Sigmoid colon (tissue), 7 donors: ENCODE results near the gene CTRB2. TPM values are rescaled to one million over a fixed set of nuclear protein-coding genes. Genes with fewer than 3 reads are reported as not detected.
"Not testable (repeated sequence)": the region's sequence is repeated elsewhere in the genome, so short reads cannot be mapped to it uniquely, and the experiment has no call there.

Experiments used
- DNase-seq: peaks from one replicate; pipeline ENCODE4 v3.0.0-alpha.2; 2019
- H3K27ac ChIP-seq, 4 donors: fragments of 200-600 bp; sonication (generic); one replicate each; pipeline ENCODE4 v1.5.1; 2016 to 2019; ENCODE audit warnings: mild to moderate bottlenecking in 1 of 4
- H3K27me3 ChIP-seq, 3 donors: fragments of 200-600 bp; sonication (generic); one replicate each; pipeline ENCODE4 v1.5.1; 2019; ENCODE audit warnings: mild to moderate bottlenecking in 1 of 3
- H3K36me3 ChIP-seq, 4 donors: fragments of 200-600 bp; sonication (generic); one replicate each; pipeline ENCODE4 v1.5.1; 2016 to 2019
- H3K4me1 ChIP-seq, 4 donors: fragments of 200-600 bp; sonication (generic); one replicate each; pipeline ENCODE4 v1.5.1; 2017 to 2019
- H3K4me3 ChIP-seq, 4 donors: fragments of 200-600 bp; sonication (generic); one replicate each; pipeline ENCODE4 v1.5.1; 2017 to 2019; ENCODE audit warnings: mild to moderate bottlenecking in 2 of 4, moderate library complexity in 1 of 4
- H3K9me3 ChIP-seq, 4 donors: fragments of 200-600 bp in 3 of 4; sonication (generic) in 3 of 4; one replicate each; pipeline versions ENCODE4 v1.5.1 to v1.6.1; 2013 to 2019
- CTCF ChIP-seq, 4 experiments: fragments of 450-650 bp in 3 of 4; fragments of 200-600 bp in 1 of 4; IDR thresholded peaks; one replicate each; pipeline ENCODE4 v1.5.1; 2016 to 2019; ENCODE audit warnings: antibody characterized with exemption in 4 of 4, mild to moderate bottlenecking in 3 of 4, moderate library complexity in 2 of 4
- EP300 ChIP-seq, 4 donors: sonication (generic); formaldehyde crosslinking; IDR thresholded peaks; one replicate each; pipeline ENCODE4 v1.6.1; 2017; ENCODE audit warnings: antibody characterized with exemption in 4 of 4
- POLR2A ChIP-seq, 2 donors: fragments of 450-650 bp; IDR thresholded peaks; one replicate each; pipeline ENCODE4 v1.6.1; 2016; ENCODE audit warnings: antibody characterized with exemption in 2 of 2, mild to moderate bottlenecking in 2 of 2, moderate library complexity in 2 of 2
- POLR2AphosphoS5 ChIP-seq, 4 donors: sonication (generic); formaldehyde crosslinking; IDR thresholded peaks; one replicate each; pipeline ENCODE4 v1.6.1; 2017; ENCODE audit warnings: antibody characterized with exemption in 4 of 4
- WGBS, 2 donors: extraction: QIAGEN DNeasy Blood & Tissue Kit; methylation state at CpG; one replicate each; pipeline ENCODE4 v1.1.7; 2013; 5-methylcytosine and 5-hydroxymethylcytosine counted together
- intact Hi-C: fragments of 100-400 bp; cut with DNase I; formaldehyde crosslinking; loops from one replicate; pipeline ENCODE4 v1.15.1; 2023
- polyA plus RNA-seq, 3 donors: library from polyadenylated mRNA; stranded (reverse); fragments of 200-250 nt; gene quantifications; one replicate each; pipeline ENCODE4 v1.2.3, GENCODE V29; 2013
- total RNA-seq, 4 donors: library from RNA; depleted of rRNA; stranded (reverse); fragments of >200 nt; gene quantifications; one replicate each; pipeline ENCODE4 v1.1.0, GENCODE V29; 2016
- donor health status: healthy with polysubstance abuse.
- donor health status: Bipolar disorder and iron deficiency.
- donor health status: healthy.

Gene CTRB2
- total and polyA plus RNA-seq, 7 donors: 0.42 to 17.4 TPM; not detected in 5

GRCh38 chr16:75217389-75217851 is 10.5 kb upstream of the CTRB2 start:
- no peak for TF ChIP-seq POLR2A (IDR thresholded peaks at IDR 0.05)
- no peak for TF ChIP-seq CTCF (IDR thresholded peaks at IDR 0.05)
- no peak for TF ChIP-seq EP300 (IDR thresholded peaks at IDR 0.05)
- TF ChIP-seq POLR2AphosphoS5 (IDR thresholded peaks at IDR 0.05): no peak
- H3K9me3 ChIP-seq: no peaks in the 10 kb centered on the region
- no peaks in the 10 kb centered on the region for H3K27me3 ChIP-seq
- no peaks in the 10 kb centered on the region for H3K4me1 ChIP-seq
- no peak for DNase-seq
- intact Hi-C loops: no loop called here
- H3K27ac ChIP-seq: no peak overlapping the region
- H3K36me3 ChIP-seq: no peaks in the 10 kb centered on the region
- 85 to 90% methylated on average over 11 of the region's 11 CpGs for WGBS, 2 donors
- no peak overlapping the region for H3K4me3 ChIP-seq

GRCh38 chr16:75216576-75216975 is 9.6 kb upstream of the CTRB2 start:
- intact Hi-C loops: no loop called here
- no peaks in the 10 kb centered on the region for H3K4me1 ChIP-seq
- TF ChIP-seq CTCF (IDR thresholded peaks at IDR 0.05): no peak
- TF ChIP-seq EP300 (IDR thresholded peaks at IDR 0.05): no peak
- no peak for TF ChIP-seq POLR2AphosphoS5 (IDR thresholded peaks at IDR 0.05)
- no peak for TF ChIP-seq POLR2A (IDR thresholded peaks at IDR 0.05)
- WGBS, 2 donors: 87 to 94% methylated on average over 7 of the region's 7 CpGs
- no peaks in the 10 kb centered on the region for H3K9me3 ChIP-seq
- no peak overlapping the region for H3K4me3 ChIP-seq
- no peak overlapping the region for H3K27ac ChIP-seq
- H3K27me3 ChIP-seq: no peaks in the 10 kb centered on the region
- no peaks in the 10 kb centered on the region for H3K36me3 ChIP-seq
- no peak for DNase-seq

- Histone ChIP-seq H3K27me3 (no peaks in the 10 kb centered on the region), H3K4me1 (no peaks in the 10 kb centered on the region), H3K9me3 (no peaks in the 10 kb centered on the region), H3K27ac (no peak overlapping the region), H3K4me3 (no peak overlapping the region), H3K36me3 (no peaks in the 10 kb centered on the region)
- intact Hi-C loops: no loop called here
- 88 to 97% methylated on average over 2 of the region's 2 CpGs for WGBS, 2 donors
- TF ChIP-seq EP300 (IDR thresholded peaks at IDR 0.05): no peak
- no peak for TF ChIP-seq POLR2A (IDR thresholded peaks at IDR 0.05)
- TF ChIP-seq CTCF (IDR thresholded peaks at IDR 0.05): no peak
- no peak for TF ChIP-seq POLR2AphosphoS5 (IDR thresholded peaks at IDR 0.05)
- DNase-seq: no peak
Measured at GRCh38 chr16:75216127-75216526, 9.2 kb upstream of the CTRB2 start.

- H3K27me3 ChIP-seq, H3K4me3 ChIP-seq, DNase-seq, intact Hi-C loops, H3K4me1 ChIP-seq, H3K27ac ChIP-seq, H3K36me3 ChIP-seq, H3K9me3 ChIP-seq: not testable (repeated sequence)
- WGBS, 2 donors: 86 to 87% methylated on average over 10 of the region's 10 CpGs
Measured at GRCh38 chr16:75211286-75211685, 4.3 kb upstream of the CTRB2 start.

- no peaks in the 10 kb centered on the region for H3K4me1 ChIP-seq
- no peaks in the 10 kb centered on the region for H3K36me3 ChIP-seq
- no peak overlapping the region for H3K27ac ChIP-seq
- H3K9me3 ChIP-seq: no peaks in the 10 kb centered on the region
- no peak for DNase-seq
- 79 to 85% methylated on average over 5 of the region's 5 CpGs for WGBS, 2 donors
- TF ChIP-seq CTCF (IDR thresholded peaks at IDR 0.05): no peak
- no peak overlapping the region for H3K4me3 ChIP-seq
- intact Hi-C loops: no loop called here
- H3K27me3 ChIP-seq: no peaks in the 10 kb centered on the region
Measured at GRCh38 chr16:75209944-75210343, 3.0 kb upstream of the CTRB2 start.

GRCh38 chr16:75209514-75209913 is 2.6 kb upstream of the CTRB2 start:
- H3K27ac ChIP-seq, intact Hi-C loops, DNase-seq, H3K9me3 ChIP-seq, H3K4me1 ChIP-seq, H3K4me3 ChIP-seq, H3K27me3 ChIP-seq, H3K36me3 ChIP-seq: not testable (repeated sequence)
- WGBS, 2 donors: 79 to 89% methylated on average over 7 of the region's 7 CpGs
